Ishikawa (cell line): ENCODE results near the gene MORF4L2.

Experiments used
- EGR1 ChIP-seq: IDR thresholded peaks from 2 replicates; pipeline ENCODE4 v1.6.1; 2012
- FOXM1 ChIP-seq: IDR thresholded peaks from 2 replicates; pipeline ENCODE4 v1.6.1; 2012; ENCODE audit warnings: low read depth, borderline replicate concordance
- MAX ChIP-seq: IDR thresholded peaks from 2 replicates; pipeline ENCODE4 v1.6.1; 2012
- NFIC ChIP-seq: IDR thresholded peaks from 2 replicates; pipeline ENCODE4 v1.6.1; 2012
- RAD21 ChIP-seq: IDR thresholded peaks from 2 replicates; pipeline ENCODE4 v1.6.1; 2012; ENCODE audit warnings: low read depth
- REST ChIP-seq: IDR thresholded peaks from 2 replicates; pipeline ENCODE4 v1.6.1; 2012; ENCODE audit warnings: low read depth, mild to moderate bottlenecking
- TAF1 ChIP-seq: IDR thresholded peaks from 2 replicates; pipeline ENCODE4 v1.6.1; 2012; ENCODE audit warnings: low read depth, mild to moderate bottlenecking
- TCF12 ChIP-seq: IDR thresholded peaks from 2 replicates; pipeline ENCODE4 v1.6.1; 2012; ENCODE audit warnings: low read depth
- TEAD4 ChIP-seq: IDR thresholded peaks from 2 replicates; pipeline ENCODE4 v1.6.1; 2012
- USF1 ChIP-seq: IDR thresholded peaks from 2 replicates; pipeline ENCODE4 v1.6.1; 2012
- YY1 ChIP-seq: IDR thresholded peaks from 2 replicates; pipeline ENCODE4 v1.6.1; 2012; ENCODE audit warnings: low read depth
- ZBTB7A ChIP-seq: IDR thresholded peaks from 2 replicates; pipeline ENCODE4 v1.6.1; 2012; ENCODE audit warnings: low read depth

MORF4L2 gene

GRCh38 chrX:103629318-103630170 lies 57.0 kb downstream of the MORF4L2 start:
- TF ChIP-seq ZBTB7A: peak; percentile 82
- TF ChIP-seq EGR1: no peak
- no peak for TF ChIP-seq REST
- TF ChIP-seq YY1: peak; percentile 67; the same call in 1 of the 2 replicates
- TF ChIP-seq NFIC: no peak
- peak; percentile 43 for TF ChIP-seq TAF1
- peak; percentile 15; the same call in 1 of the 2 replicates for TF ChIP-seq RAD21
- 0 out of 2 replicates have a peak, but pooled peaks have one; percentile 9 for TF ChIP-seq TCF12
- TF ChIP-seq MAX: peak; percentile 60

- TF ChIP-seq YY1 (no peak), TEAD4 (no peak), USF1 (peak; percentile 95), REST (no peak), TAF1 (no peak), EGR1 (no peak), NFIC (no peak), FOXM1 (no peak), MAX (no peak)
Observed at GRCh38 chrX:103628386-103629317, 57.8 kb downstream of the MORF4L2 start, which contains the start of gene TCEAL1. Gene TCEAL1 (plus strand): TSS chrX:103628975. CDS start chrX:103629917, 942 bp downstream.

- no peak for TF ChIP-seq TAF1
- TF ChIP-seq FOXM1: no peak
- no peak for TF ChIP-seq RAD21
Observed at GRCh38 chrX:103626855-103627254, 59.6 kb downstream of the MORF4L2 start.
